Glutamatergic neuron (in vitro differentiated cells): ENCODE measurements around the gene TRDMT1. TPM values are rescaled to one million over a fixed set of nuclear protein-coding genes. Genes with fewer than 3 reads are reported as not detected.

Experiments used
- DNase-seq: peaks from one replicate; pipeline ENCODE4 v3.0.0; 2022
- H3K27ac Mint-ChIP-seq: one replicate; pipeline ENCODE4 v1.8.0; 2020; ENCODE audit warnings: mild to moderate bottlenecking, mixed read lengths, inconsistent platforms; ENCODE audit not compliant: unreplicated experiment
- H3K27me3 Mint-ChIP-seq: one replicate; pipeline ENCODE4 v1.8.0; 2020; ENCODE audit warnings: mild to moderate bottlenecking, moderate library complexity, mixed read lengths, inconsistent platforms; ENCODE audit not compliant: unreplicated experiment
- H3K36me3 Mint-ChIP-seq: one replicate; pipeline ENCODE4 v1.8.0; 2020; ENCODE audit warnings: mild to moderate bottlenecking, mixed read lengths, inconsistent platforms; ENCODE audit not compliant: unreplicated experiment
- H3K4me1 Mint-ChIP-seq: one replicate; pipeline ENCODE4 v1.8.0; 2020; ENCODE audit warnings: mild to moderate bottlenecking, low read depth, mixed read lengths, inconsistent platforms; ENCODE audit not compliant: unreplicated experiment
- H3K4me3 Mint-ChIP-seq: one replicate; pipeline ENCODE4 v1.8.0; 2020; ENCODE audit warnings: mild to moderate bottlenecking, mixed read lengths, inconsistent platforms; ENCODE audit not compliant: unreplicated experiment
- H3K9me3 Mint-ChIP-seq: one replicate; pipeline ENCODE4 v1.8.0; 2020; ENCODE audit warnings: mild to moderate bottlenecking, moderate library complexity, mixed read lengths, inconsistent platforms; ENCODE audit not compliant: unreplicated experiment
- total RNA-seq: library from RNA; stranded (reverse); fragmentation: NEBNext Ultra II Directional; extraction: Animal tissue kit (Norgen Biotek cat#: 25700); gene quantifications from one replicate; pipeline ENCODE4 v1.2.1, GENCODE V29; 2021; ENCODE audit not compliant: unreplicated experiment
- TF ChIP-seq, protein P1 (sequence below): fragments of 200-600 bp; sonication (generic); IDR thresholded peaks from one replicate; pipeline ENCODE4 v1.5.0; 2021; ENCODE audit not compliant: partially characterized antibody, unreplicated experiment

TRDMT1 gene
- total RNA-seq, 1 donor from 2014 or later: 8.9 TPM

DNA sequence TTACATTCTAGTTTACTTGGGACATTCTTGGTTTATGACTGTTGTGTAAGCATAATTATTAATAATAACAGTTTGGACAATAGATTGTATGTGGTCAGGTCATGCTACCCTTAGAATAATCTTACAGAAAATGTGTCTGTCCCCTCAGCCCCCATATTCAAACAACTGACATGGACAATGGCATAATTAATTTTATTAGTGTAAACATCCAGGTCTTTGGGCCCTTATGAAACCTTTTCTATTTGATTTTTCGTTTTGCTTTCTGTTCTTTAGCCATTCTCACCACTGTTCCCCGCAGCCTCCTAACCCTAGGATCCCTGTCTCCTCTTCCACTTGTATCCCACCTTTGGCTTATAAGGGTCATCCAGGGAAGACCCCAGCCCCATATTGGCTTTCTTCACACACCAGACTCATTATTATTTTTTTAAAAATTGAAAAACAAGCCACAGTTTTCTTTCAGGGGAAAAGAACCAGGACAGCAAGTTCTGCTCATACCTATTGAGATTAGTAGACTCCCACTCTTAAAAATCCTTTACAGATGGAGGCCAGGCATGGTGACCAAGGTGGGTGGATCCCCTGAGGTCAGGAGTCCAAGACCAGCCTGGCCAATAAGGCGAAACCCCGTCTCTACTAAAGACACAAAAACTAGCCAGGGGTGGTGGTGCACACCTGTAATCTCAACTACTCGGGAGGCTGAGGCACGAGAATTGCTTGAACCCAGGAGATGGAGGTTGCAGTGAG is 38.0 kb upstream of the TRDMT1 start:
- Mint-ChIP-seq H3K27me3 (no peaks in the 10 kb centered on the region), H3K27ac (no peak overlapping the region), H3K36me3 (no peaks in the 10 kb centered on the region), H3K4me3 (no peak overlapping the region), H3K4me1 (no peaks in the 10 kb centered on the region), H3K9me3 (no peaks in the 10 kb centered on the region)
- TF ChIP-seq, protein P1, sequence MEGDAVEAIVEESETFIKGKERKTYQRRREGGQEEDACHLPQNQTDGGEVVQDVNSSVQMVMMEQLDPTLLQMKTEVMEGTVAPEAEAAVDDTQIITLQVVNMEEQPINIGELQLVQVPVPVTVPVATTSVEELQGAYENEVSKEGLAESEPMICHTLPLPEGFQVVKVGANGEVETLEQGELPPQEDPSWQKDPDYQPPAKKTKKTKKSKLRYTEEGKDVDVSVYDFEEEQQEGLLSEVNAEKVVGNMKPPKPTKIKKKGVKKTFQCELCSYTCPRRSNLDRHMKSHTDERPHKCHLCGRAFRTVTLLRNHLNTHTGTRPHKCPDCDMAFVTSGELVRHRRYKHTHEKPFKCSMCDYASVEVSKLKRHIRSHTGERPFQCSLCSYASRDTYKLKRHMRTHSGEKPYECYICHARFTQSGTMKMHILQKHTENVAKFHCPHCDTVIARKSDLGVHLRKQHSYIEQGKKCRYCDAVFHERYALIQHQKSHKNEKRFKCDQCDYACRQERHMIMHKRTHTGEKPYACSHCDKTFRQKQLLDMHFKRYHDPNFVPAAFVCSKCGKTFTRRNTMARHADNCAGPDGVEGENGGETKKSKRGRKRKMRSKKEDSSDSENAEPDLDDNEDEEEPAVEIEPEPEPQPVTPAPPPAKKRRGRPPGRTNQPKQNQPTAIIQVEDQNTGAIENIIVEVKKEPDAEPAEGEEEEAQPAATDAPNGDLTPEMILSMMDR: no peak
- DNase-seq: no peak

DNA sequence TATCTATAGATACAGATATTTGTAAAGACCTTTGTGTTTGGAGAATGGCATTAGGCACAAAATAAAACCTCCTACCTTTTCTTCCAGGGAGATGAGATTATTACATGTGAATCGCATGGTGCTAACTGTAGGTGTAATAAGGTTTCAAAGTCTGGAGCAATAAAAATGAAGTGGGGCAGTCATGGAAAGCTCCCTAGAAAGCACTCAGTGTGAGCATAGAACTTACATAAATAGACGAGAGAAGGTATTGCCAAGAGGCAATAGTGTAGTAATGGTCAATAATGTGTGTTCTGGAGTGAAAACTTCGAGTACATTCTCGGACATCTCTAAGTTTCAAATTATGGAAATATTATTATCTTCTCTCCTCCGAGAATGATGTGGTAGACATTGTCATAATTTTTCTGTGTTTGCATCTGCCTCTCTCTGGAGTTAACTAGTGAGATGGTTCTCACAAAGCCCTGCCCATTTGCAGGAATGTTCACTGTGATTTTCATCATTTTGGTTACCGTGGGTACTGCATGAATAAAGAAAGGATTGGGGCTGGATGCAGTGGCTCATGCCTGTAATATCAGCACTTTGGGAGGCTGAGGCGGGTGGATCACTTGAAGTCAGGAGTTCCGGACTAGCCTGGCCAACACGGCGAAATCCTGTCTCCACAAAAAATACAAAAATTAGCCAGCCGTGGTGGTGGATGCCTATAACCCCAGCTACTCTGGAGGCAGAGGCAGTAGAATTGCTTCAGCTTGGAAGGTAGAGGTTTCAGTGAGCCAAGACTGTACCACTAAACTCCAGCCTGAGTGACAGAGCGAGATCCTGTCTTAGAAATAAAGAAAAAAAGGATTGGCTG is 37.2 kb upstream of the TRDMT1 start:
- Mint-ChIP-seq H3K4me3 (no peak overlapping the region), H3K27ac (no peak overlapping the region), H3K36me3 (no peaks in the 10 kb centered on the region), H3K9me3 (no peaks in the 10 kb centered on the region), H3K27me3 (no peaks in the 10 kb centered on the region), H3K4me1 (no peaks in the 10 kb centered on the region)
- no peak for DNase-seq
- TF ChIP-seq, protein P1: no peak

DNA sequence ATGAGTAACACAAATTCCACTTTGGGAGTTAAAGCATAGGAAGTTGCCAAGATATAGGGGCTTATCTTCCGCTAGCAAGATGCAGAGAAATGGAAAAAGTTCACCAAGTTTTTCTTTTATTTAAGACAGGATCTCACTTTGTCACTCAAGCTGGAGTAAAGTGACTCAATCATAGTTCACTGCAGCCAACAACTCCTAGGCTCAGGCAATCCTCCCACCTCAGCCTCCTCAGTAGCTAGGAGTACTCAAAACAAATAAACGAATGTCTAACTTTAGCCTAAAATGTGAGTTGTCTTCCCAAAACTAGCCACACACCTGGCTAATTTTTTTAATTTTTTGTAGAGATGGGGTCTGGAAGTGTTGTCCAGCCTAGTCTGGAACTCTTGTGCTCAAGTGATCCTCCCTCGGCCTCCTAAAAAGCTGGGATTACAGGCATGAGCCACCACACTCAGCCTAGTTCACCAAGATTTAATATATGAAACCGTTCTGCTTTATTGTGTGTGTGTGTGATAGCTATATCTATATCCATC is 36.5 kb upstream of the TRDMT1 start:
- H3K36me3 Mint-ChIP-seq: no peaks in the 10 kb centered on the region
- TF ChIP-seq, protein P1: no peak
- no peak for DNase-seq
- no peak overlapping the region for H3K4me3 Mint-ChIP-seq
- H3K27me3 Mint-ChIP-seq: no peaks in the 10 kb centered on the region
- no peaks in the 10 kb centered on the region for H3K9me3 Mint-ChIP-seq
- H3K4me1 Mint-ChIP-seq: no peaks in the 10 kb centered on the region
- H3K27ac Mint-ChIP-seq: no peak overlapping the region

DNA sequence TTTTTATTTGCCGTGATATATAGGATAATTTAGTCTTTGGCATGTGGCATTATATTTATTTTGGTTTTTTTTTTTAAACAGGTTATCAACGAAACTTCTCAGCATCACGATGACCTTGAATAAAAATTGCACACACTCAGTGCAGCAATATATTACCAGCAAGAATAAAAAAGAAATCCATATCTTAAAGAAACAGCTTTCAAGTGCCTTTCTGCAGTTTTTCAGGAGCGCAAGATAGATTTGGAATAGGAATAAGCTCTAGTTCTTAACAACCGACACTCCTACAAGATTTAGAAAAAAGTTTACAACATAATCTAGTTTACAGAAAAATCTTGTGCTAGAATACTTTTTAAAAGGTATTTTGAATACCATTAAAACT is 35.7 kb upstream of the TRDMT1 start:
- Mint-ChIP-seq H3K4me1 (no peaks in the 10 kb centered on the region), H3K27ac (no peak overlapping the region), H3K27me3 (no peaks in the 10 kb centered on the region), H3K36me3 (no peaks in the 10 kb centered on the region), H3K4me3 (no peak overlapping the region), H3K9me3 (no peaks in the 10 kb centered on the region)
- TF ChIP-seq, protein P1: no peak
- no peak for DNase-seq
